Glutamatergic neuron (in vitro differentiated cells): ENCODE measurements around the gene NPHP4. TPM values are rescaled to one million over a fixed set of nuclear protein-coding genes. Genes with fewer than 3 reads are reported as not detected.

Source experiments
- DNase-seq: peaks from one replicate; pipeline ENCODE4 v3.0.0; 2022
- H3K27ac Mint-ChIP-seq: one replicate; pipeline ENCODE4 v1.8.0; 2020; ENCODE audit warnings: mild to moderate bottlenecking, mixed read lengths, inconsistent platforms; ENCODE audit not compliant: unreplicated experiment
- H3K27me3 Mint-ChIP-seq: one replicate; pipeline ENCODE4 v1.8.0; 2020; ENCODE audit warnings: mild to moderate bottlenecking, moderate library complexity, mixed read lengths, inconsistent platforms; ENCODE audit not compliant: unreplicated experiment
- H3K36me3 Mint-ChIP-seq: one replicate; pipeline ENCODE4 v1.8.0; 2020; ENCODE audit warnings: mild to moderate bottlenecking, mixed read lengths, inconsistent platforms; ENCODE audit not compliant: unreplicated experiment
- H3K4me1 Mint-ChIP-seq: one replicate; pipeline ENCODE4 v1.8.0; 2020; ENCODE audit warnings: mild to moderate bottlenecking, low read depth, mixed read lengths, inconsistent platforms; ENCODE audit not compliant: unreplicated experiment
- H3K4me3 Mint-ChIP-seq: one replicate; pipeline ENCODE4 v1.8.0; 2020; ENCODE audit warnings: mild to moderate bottlenecking, mixed read lengths, inconsistent platforms; ENCODE audit not compliant: unreplicated experiment
- H3K9me3 Mint-ChIP-seq: one replicate; pipeline ENCODE4 v1.8.0; 2020; ENCODE audit warnings: mild to moderate bottlenecking, moderate library complexity, mixed read lengths, inconsistent platforms; ENCODE audit not compliant: unreplicated experiment
- CTCF ChIP-seq: fragments of 200-600 bp; sonication (generic); IDR thresholded peaks from one replicate; pipeline ENCODE4 v1.5.0; 2021; ENCODE audit not compliant: partially characterized antibody, unreplicated experiment
- total RNA-seq: library from RNA; stranded (reverse); fragmentation: NEBNext Ultra II Directional; extraction: Animal tissue kit (Norgen Biotek cat#: 25700); gene quantifications from one replicate; pipeline ENCODE4 v1.2.1, GENCODE V29; 2021; ENCODE audit not compliant: unreplicated experiment

Gene NPHP4
- total RNA-seq, 1 donor from 2014 or later = 28.4 TPM

GRCh38 chr1:5911871-5912271, 80.4 kb downstream of the NPHP4 start:
- DNase-seq = no peak
- peaks cover 2% of the 10 kb centered on the region for H3K9me3 Mint-ChIP-seq
- no peak overlapping the region for H3K27ac Mint-ChIP-seq
- H3K4me3 Mint-ChIP-seq = no peak overlapping the region
- H3K4me1 Mint-ChIP-seq = peaks cover 22% of the 10 kb centered on the region
- H3K36me3 Mint-ChIP-seq = no peaks in the 10 kb centered on the region
- no peak for TF ChIP-seq CTCF
- peaks cover 5% of the 10 kb centered on the region for H3K27me3 Mint-ChIP-seq

- peaks cover 5% of the 10 kb centered on the region for H3K27me3 Mint-ChIP-seq
Observed at GRCh38 chr1:5911157-5911556, 81.1 kb downstream of the NPHP4 start.

GRCh38 chr1:5910666-5911065, 81.6 kb downstream of the NPHP4 start:
- no peak for DNase-seq
- Mint-ChIP-seq H3K36me3 (no peaks in the 10 kb centered on the region), H3K4me3 (no peak overlapping the region), H3K27me3 (peaks cover 5% of the 10 kb centered on the region), H3K9me3 (peaks cover 2% of the 10 kb centered on the region), H3K27ac (no peak overlapping the region), H3K4me1 (peaks cover 19% of the 10 kb centered on the region)
- no peak for TF ChIP-seq CTCF

More at GRCh38 chr1:5911157-5911556, 81.1 kb downstream of the NPHP4 start:
- Mint-ChIP-seq H3K4me3 (no peak overlapping the region), H3K27ac (no peak overlapping the region), H3K36me3 (no peaks in the 10 kb centered on the region), H3K9me3 (peaks cover 2% of the 10 kb centered on the region), H3K4me1 (peaks cover 22% of the 10 kb centered on the region)
- no peak for TF ChIP-seq CTCF
- no peak for DNase-seq

- Mint-ChIP-seq H3K4me1 (peaks cover 16% of the 10 kb centered on the region), H3K27me3 (peaks cover 5% of the 10 kb centered on the region), H3K9me3 (peaks cover 2% of the 10 kb centered on the region), H3K36me3 (no peaks in the 10 kb centered on the region), H3K27ac (no peak overlapping the region), H3K4me3 (no peak overlapping the region)
- no peak for TF ChIP-seq CTCF
- no peak for DNase-seq
Observed at GRCh38 chr1:5910276-5910620, 82.0 kb downstream of the NPHP4 start.

- Mint-ChIP-seq H3K9me3 (peaks cover 2% of the 10 kb centered on the region), H3K36me3 (no peaks in the 10 kb centered on the region), H3K4me1 (peaks cover 11% of the 10 kb centered on the region), H3K27me3 (peaks cover 5% of the 10 kb centered on the region), H3K4me3 (no peak overlapping the region), H3K27ac (peak overlapping the region; percentile 33)
- no peak for DNase-seq
- no peak for TF ChIP-seq CTCF
Observed at GRCh38 chr1:5909576-5910275, 82.5 kb downstream of the NPHP4 start.
